Activated T-helper 17 cell treated with anti-CD3 and anti-CD28 coated beads, Interleukin-2, amount 50 U/mL, for 72 hours (primary cell): ENCODE results near the gene GLB1L. TPM values are rescaled to one million over a fixed set of nuclear protein-coding genes. Genes with fewer than 3 reads are reported as not detected.

Source experiments
- ATAC-seq: fragments of 150-1000 bp; cut with Tn5 transposase; replicated peaks from 2 replicates; pipeline ENCODE4 v1.10.0; 2021; ENCODE audit warnings: mild to moderate bottlenecking, moderate library complexity
- H3K27ac Mint-ChIP-seq: one replicate; pipeline ENCODE4 v1.8.0; 2022; ENCODE audit warnings: mixed read lengths
- H3K27me3 Mint-ChIP-seq: one replicate; pipeline ENCODE4 v1.8.0; 2022; ENCODE audit warnings: mixed read lengths
- H3K36me3 Mint-ChIP-seq: one replicate; pipeline ENCODE4 v1.8.0; 2022; ENCODE audit warnings: low read depth, mild to moderate bottlenecking, mixed read lengths
- H3K4me1 Mint-ChIP-seq: one replicate; pipeline ENCODE4 v1.8.0; 2022; ENCODE audit warnings: mixed read lengths
- H3K4me3 Mint-ChIP-seq: one replicate; pipeline ENCODE4 v1.8.0; 2022; ENCODE audit warnings: mild to moderate bottlenecking, mixed read lengths
- H3K9me3 Mint-ChIP-seq: one replicate; pipeline ENCODE4 v1.8.0; 2022; ENCODE audit warnings: mixed read lengths
- total RNA-seq, 2 donors: library from RNA; stranded (reverse); gene quantifications; one replicate each; pipeline ENCODE4 v1.2.3, GENCODE V29; 2022

The GLB1L gene
- total RNA-seq, 2 donors from 2014 or later, result 2.8 to 5.3 TPM

- Mint-ChIP-seq H3K4me3 (peak within 1 kb of the TSS; percentile 97), H3K27ac (peak within 1 kb of the TSS; percentile 99), H3K27me3 (no peaks in the 10 kb centered on the region), H3K9me3 (no peaks in the 10 kb centered on the region), H3K36me3 (peaks cover 97% of the 10 kb centered on the region), H3K4me1 (peaks cover 16% of the 10 kb centered on the region)
- peak; percentile 97 for ATAC-seq
Measured at GRCh38 chr2:219229305-219230058, 15.8 kb downstream of the GLB1L start, which contains the start of the genes ANKZF1 and ATG9A. Gene ANKZF1, plus strand, starts transcription at chr2:219229806. Its CDS starts 452 bp downstream, at chr2:219230258. Gene ATG9A, minus strand, starts transcription at chr2:219229636. Its CDS starts 1,612 bp downstream, at chr2:219228024.

- Mint-ChIP-seq H3K27ac (peak overlapping the region; percentile 99), H3K9me3 (no peaks in the 10 kb centered on the region), H3K4me1 (peaks cover 13% of the 10 kb centered on the region), H3K36me3 (peaks cover 97% of the 10 kb centered on the region), H3K27me3 (no peaks in the 10 kb centered on the region), H3K4me3 (peak overlapping the region; percentile 97)
- no peak for ATAC-seq
Measured at GRCh38 chr2:219228911-219229304, 16.3 kb downstream of the GLB1L start.

GRCh38 chr2:219228041-219228910 is 17.0 kb downstream of the GLB1L start:
- ATAC-seq, result no peak
- no peaks in the 10 kb centered on the region for H3K9me3 Mint-ChIP-seq
- H3K4me3 Mint-ChIP-seq, result peak overlapping the region; percentile 97
- H3K27me3 Mint-ChIP-seq, result no peaks in the 10 kb centered on the region
- peaks cover 97% of the 10 kb centered on the region for H3K36me3 Mint-ChIP-seq
- peaks cover 7% of the 10 kb centered on the region for H3K4me1 Mint-ChIP-seq
- H3K27ac Mint-ChIP-seq, result peak overlapping the region; percentile 43

- ATAC-seq, result no peak
- Mint-ChIP-seq H3K27me3 (no peaks in the 10 kb centered on the region), H3K4me1 (no peaks in the 10 kb centered on the region), H3K4me3 (no peak overlapping the region), H3K27ac (peak overlapping the region; percentile 14), H3K9me3 (no peaks in the 10 kb centered on the region), H3K36me3 (peaks cover 97% of the 10 kb centered on the region)
Measured at GRCh38 chr2:219225350-219225749, 19.9 kb downstream of the GLB1L start.

- H3K36me3 Mint-ChIP-seq, result peaks cover 98% of the 10 kb centered on the region
- H3K4me3 Mint-ChIP-seq, result no peak overlapping the region
- H3K27ac Mint-ChIP-seq, result peak overlapping the region; percentile 14
- no peak for ATAC-seq
- no peaks in the 10 kb centered on the region for H3K9me3 Mint-ChIP-seq
- no peaks in the 10 kb centered on the region for H3K4me1 Mint-ChIP-seq
- H3K27me3 Mint-ChIP-seq, result no peaks in the 10 kb centered on the region
Measured at GRCh38 chr2:219223831-219224610, 21.2 kb downstream of the GLB1L start.

GRCh38 chr2:219221957-219222518 is 23.2 kb downstream of the GLB1L start:
- Mint-ChIP-seq H3K9me3 (no peaks in the 10 kb centered on the region), H3K27me3 (no peaks in the 10 kb centered on the region), H3K27ac (no peak overlapping the region), H3K4me1 (no peaks in the 10 kb centered on the region), H3K36me3 (peaks cover 96% of the 10 kb centered on the region), H3K4me3 (no peak overlapping the region)
- ATAC-seq, result no peak

GRCh38 chr2:219220652-219221402 is 24.4 kb downstream of the GLB1L start:
- Mint-ChIP-seq H3K4me1 (peaks cover 8% of the 10 kb centered on the region), H3K9me3 (no peaks in the 10 kb centered on the region), H3K4me3 (no peak overlapping the region), H3K27ac (peak overlapping the region; percentile 34), H3K36me3 (peaks cover 96% of the 10 kb centered on the region), H3K27me3 (no peaks in the 10 kb centered on the region)
- ATAC-seq, result no peak

- peaks cover 96% of the 10 kb centered on the region for H3K36me3 Mint-ChIP-seq
- H3K9me3 Mint-ChIP-seq, result no peaks in the 10 kb centered on the region
- peaks cover 8% of the 10 kb centered on the region for H3K4me1 Mint-ChIP-seq
- H3K4me3 Mint-ChIP-seq, result peak overlapping the region; percentile 93
- H3K27ac Mint-ChIP-seq, result peak overlapping the region; percentile 34
- no peak for ATAC-seq
- no peaks in the 10 kb centered on the region for H3K27me3 Mint-ChIP-seq
Measured at GRCh38 chr2:219219784-219220532, 25.3 kb downstream of the GLB1L start.

- Mint-ChIP-seq H3K36me3 (peaks cover 96% of the 10 kb centered on the region), H3K4me1 (peaks cover 8% of the 10 kb centered on the region), H3K27ac (peak within 1 kb of the TSS; percentile 93), H3K4me3 (peak within 1 kb of the TSS; percentile 93), H3K27me3 (no peaks in the 10 kb centered on the region), H3K9me3 (no peaks in the 10 kb centered on the region)
- peak; percentile 88 for ATAC-seq
Measured at GRCh38 chr2:219218732-219219701, 26.2 kb downstream of the GLB1L start, which contains the start of gene ABCB6. Gene ABCB6, minus strand, starts transcription at chr2:219218958. Its CDS starts 285 bp downstream, at chr2:219218673.

GRCh38 chr2:219218217-219218731 is 27.0 kb downstream of the GLB1L start:
- H3K27ac Mint-ChIP-seq, result peak overlapping the region; percentile 93
- peaks cover 96% of the 10 kb centered on the region for H3K36me3 Mint-ChIP-seq
- peak; percentile 59 for ATAC-seq
- no peaks in the 10 kb centered on the region for H3K9me3 Mint-ChIP-seq
- peaks cover 8% of the 10 kb centered on the region for H3K4me1 Mint-ChIP-seq
- H3K27me3 Mint-ChIP-seq, result no peaks in the 10 kb centered on the region
- peak overlapping the region; percentile 93 for H3K4me3 Mint-ChIP-seq

GRCh38 chr2:219216535-219216915 is 28.7 kb downstream of the GLB1L start:
- peaks cover 8% of the 10 kb centered on the region for H3K4me1 Mint-ChIP-seq
- peak overlapping the region; percentile 93 for H3K4me3 Mint-ChIP-seq
- no peak overlapping the region for H3K27ac Mint-ChIP-seq
- no peaks in the 10 kb centered on the region for H3K27me3 Mint-ChIP-seq
- ATAC-seq, result no peak
- H3K36me3 Mint-ChIP-seq, result peaks cover 96% of the 10 kb centered on the region
- H3K9me3 Mint-ChIP-seq, result no peaks in the 10 kb centered on the region
